Limb (tissue), 2 donors: ENCODE results near the gene LRRC7.

Source experiments
- DNase-seq, 2 donors: peaks; one replicate each; pipeline ENCODE4 v3.0.0-alpha.2; 2016; ENCODE audit errors: extremely low spot score in 2 of 2

Gene LRRC7

DNA sequence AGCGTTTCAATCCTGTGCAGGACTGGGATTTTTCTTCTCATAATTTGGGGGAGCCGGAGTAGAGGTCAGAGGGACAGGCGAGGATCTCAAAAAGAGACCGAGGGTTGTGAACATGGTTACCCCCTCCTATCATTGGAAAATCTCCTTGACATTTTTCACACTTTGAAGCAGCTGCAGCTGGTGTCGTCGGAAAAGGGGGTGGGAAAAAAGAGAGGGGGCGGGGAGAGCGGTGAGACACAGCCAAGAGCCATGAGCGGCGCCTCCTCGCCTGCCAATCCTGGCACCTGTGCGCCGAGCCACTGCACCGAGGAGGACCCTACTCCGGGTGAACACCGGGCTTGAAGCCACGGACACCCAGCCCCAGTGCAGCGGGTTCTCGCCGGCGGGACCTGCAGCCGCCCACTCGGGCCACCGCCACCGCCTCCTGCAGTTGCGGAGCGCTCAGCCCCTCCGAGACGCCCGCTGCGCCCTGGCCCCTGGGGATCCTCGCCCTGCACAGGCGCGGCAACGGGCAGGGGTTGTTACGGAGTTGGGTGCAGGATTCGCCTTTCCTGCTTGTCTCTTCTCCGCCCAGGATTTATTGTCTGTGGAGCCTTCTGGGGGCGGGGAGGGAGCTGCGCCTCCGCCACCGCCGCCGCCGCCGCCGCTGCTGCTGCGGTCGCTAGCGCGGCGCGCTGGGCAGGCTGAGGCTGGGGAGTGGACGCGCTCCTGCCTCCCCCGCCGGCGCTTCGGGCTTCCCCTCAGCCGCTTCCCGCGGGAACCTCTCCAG lies at the start of gene LRRC7:
TSS of gene LRRC7 (plus strand) at position 271 of the 769 bp plus-strand sequence. CDS start 718 bp downstream, outside the sequence.
- peak; percentile 43 to 72 for DNase-seq

DNA sequence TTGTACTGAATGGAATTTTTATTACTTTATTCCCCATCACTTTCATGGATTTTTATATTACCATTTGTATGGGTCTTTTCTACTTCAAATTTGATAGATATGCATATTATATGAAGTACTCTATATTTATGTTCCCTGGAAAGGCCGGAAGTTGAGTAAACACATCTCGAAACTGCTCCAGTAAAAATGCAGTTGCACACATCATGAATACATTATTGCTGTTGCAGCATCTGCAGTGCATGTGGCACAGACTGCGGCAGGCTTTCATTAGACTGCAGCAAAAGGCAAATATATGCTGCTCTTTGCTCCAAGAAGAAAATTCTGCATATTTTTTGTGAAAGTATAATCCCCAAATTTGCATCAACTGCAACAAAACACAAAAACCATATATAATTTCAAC lies 48.7 kb upstream of the LRRC7 start:
- DNase-seq, result no peak

DNA sequence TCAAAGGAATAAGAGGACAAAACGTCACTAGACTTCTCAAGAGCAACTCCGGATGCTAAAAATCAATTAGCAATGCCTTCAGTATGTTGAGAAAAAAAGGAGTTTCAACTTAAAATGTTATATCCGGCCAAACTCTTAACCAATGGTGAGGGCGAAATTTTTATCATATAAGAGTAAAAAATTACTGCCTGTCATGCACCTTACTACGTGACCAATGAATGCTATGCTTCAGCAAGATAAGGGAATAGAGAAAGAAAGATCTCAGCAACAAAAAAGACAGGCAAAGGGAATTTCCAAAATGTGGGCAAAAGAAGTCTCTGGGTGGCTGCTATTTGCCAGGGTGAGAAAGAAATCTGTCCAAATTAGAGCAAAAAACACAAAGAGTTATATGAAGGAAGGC lies 47.4 kb upstream of the LRRC7 start:
- no peak for DNase-seq

DNA sequence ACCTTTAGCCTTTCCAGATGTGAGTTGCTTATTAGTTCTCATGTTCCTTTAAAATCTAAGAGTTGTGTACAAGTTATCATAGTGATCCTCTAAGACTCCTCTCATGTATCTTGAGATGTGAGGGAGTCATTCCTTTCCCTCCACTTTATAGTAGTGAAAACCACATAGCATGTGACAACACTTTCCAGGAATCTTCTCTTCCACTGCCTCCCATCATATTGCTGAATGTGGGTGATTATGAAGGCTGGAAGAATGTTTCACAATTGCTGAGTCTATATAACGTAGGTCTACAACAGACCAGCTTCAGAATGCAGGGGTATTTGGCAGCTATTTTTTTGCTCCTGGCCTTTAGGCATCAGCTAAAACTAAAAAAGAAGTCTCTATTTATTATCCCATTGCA lies 44.7 kb upstream of the LRRC7 start:
- DNase-seq, result no peak

DNA sequence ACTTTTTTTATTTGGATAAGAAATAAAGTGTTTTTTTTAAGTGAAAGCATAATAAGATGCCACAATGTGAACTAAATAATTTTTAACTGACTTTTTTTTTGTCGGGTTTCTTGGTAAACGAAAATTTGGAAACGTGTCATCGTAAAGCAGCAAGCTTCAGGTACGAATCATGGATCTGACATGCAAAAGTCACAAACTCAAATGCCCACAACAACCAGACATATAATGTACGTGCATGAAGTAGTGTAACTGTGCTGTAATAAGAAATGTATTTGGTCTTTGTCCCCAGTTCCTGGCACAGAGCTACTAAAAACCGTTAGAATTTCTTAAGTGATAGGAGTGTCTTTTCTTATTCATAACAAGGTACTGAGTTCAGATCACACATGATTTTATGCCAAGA lies 44.3 kb upstream of the LRRC7 start:
- no peak for DNase-seq

DNA sequence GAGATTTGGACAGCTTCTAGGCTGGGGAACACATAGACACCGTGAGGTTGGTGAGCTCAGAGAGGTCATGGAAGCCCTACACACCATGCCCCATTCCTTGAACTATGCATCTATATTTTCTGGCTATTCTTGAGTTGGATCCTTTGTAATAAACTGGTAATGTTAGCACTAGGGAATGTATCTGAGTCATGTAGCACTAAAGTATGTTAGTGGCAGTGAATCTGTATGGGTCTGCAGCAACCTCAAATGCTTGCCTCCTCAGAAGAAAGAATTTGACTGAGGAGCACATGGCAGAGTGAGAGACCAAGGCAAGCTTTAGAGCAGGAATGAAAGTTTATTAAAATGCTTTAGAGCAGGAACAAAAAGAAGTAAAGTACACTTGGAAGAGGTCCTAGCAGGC lies 43.7 kb upstream of the LRRC7 start:
- no peak for DNase-seq

DNA sequence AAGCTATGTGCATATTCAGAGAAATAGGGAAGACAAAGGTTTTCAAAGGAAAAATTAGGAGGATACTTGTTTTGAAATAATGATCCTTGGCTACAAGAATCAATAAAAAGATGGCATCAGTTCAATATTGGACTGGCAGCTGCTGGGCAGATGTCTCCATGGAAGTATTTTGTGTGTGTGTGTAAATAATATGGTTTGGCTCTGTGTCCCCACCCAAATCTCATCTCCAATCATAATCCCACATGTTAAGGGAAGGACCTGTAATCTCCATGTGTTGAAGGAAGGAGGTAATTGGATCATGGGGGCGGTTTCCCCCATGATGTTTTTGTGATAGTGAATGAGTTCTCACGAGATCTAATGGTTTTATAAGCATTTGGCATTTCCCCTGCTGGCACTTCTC lies 40.4 kb upstream of the LRRC7 start:
- DNase-seq, result no peak

DNA sequence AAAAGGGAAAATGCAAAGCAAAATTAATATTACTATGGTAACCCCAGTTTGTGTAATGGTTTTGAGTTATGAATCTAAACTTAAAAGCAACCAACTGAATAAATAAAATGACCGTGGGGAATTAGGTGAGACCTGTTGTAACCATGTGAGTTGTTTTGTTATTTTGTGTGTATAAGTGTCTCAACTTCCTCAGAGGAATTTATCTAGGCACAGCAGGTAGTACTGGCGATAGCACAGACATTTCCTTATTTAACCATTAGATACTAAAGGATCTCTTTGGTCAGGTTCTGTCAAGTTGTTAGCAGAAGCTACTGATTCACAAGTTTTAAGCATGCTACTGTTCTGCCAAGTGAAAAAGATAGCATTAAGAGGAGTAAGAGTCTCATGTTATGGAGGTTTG lies 39.3 kb upstream of the LRRC7 start:
- DNase-seq, result no peak

DNA sequence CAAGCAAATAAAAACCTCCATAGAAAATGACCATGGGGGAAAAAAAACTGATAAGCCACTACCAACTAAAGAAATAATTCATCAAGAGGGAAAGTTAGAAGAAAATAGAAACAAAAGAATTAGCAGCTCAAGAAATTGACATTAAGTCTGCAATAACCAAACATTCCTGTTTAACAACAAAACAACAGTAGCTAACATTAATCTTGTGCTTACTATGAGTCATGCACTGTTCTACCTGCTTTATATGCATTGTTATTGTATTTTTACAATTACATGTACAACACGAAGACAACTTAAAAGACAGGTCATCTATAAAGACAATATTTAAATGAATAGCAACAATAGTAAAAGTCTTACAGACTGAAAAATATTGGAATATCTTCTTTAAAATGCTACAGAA lies 34.4 kb upstream of the LRRC7 start:
- DNase-seq, result no peak

DNA sequence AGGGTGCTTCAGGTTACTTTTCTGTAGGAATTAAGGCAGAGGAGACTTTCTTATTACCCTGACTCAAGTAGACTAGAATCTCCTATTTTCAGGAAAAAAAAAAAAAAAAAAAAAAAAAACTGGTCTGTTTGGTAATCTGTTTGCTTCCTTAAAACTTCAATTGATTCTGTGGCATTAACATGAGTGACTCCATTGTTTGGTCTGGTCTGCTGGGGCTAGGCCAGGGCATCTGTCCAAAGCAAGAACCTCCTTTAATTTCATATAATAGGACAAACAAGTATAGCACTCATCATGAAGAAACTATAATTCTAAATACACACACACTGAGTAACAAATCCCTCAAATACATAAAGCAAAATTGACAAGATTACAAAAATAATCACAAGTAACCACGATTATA lies 32.9 kb upstream of the LRRC7 start:
- no peak for DNase-seq

DNA sequence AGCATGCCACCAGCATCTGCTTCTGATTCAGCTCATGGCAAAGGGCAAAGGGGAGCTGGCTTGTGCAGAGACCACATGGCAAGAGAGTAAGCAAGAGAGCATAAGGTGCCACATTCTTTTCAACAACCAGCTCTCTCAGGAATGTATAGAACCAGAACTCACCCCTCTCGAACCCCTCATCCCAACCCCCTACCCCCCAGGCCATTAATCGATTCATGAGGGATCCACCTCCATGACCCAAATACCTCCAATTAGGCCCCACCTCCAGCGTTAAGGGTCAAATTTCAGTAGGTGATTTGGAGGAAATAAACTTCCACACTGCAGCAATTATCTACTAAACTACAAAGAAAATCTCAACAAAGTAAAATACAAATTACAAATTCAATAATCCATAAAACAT lies 32.2 kb upstream of the LRRC7 start:
- no peak for DNase-seq

DNA sequence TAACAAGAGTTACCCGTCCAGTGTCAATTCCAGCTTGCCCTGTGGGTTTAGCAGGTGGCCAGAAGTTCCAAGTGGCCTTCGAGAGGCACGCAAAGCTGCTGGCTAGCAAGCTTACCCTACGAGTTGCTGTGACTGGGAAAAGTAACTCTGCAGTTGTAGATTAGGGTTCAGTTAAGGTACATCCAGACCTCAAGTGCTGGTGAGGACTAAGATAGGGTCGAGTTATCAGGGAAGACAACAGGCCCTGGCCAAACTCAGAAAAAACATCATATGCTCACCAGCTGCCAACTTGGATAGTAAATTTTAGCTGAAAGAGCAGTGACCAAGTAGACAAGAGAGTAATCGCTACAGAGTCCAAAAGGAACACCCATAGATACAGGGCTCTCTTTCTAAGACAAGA lies 27.7 kb upstream of the LRRC7 start:
- DNase-seq, result no peak

DNA sequence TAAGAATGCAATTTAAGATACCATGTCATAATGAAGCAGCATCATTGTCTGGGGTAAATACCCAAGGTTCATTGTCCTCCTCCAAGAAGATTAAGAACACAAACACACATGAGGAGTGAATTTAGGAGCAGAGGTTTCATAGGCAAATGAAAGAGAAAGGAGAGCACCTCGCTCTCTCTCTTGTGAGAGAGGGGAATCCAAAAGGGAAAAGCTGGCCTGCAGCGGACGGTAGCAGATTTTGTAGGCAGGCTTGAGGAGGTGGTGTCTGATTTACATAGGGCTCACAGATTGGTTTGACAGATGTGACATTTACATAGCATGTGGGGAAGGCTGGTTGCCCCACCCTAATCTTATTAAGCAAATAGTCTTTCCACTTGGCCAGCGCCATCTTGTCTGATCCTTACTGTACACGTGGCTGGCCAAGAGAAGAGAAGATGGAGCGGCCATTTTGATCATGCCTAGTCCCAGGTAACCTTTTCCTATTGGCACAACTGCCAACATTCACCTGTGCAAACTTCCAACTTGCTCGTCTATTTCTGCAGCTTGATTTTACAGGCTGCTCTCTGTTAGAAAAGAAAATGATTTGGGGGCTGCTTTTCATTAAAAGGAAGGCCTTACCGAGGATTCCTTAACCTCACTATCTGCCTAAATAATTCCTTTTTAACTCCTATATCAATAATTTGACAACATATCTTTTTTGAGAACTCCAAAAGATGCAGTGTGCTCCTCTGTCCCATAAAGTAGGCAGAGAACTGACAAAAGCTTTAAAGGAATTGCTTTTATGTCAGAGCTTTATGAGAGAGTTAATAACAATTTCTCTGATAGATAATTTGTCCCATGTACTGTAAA lies 16.0 kb upstream of the LRRC7 start:
- DNase-seq, result no peak

DNA sequence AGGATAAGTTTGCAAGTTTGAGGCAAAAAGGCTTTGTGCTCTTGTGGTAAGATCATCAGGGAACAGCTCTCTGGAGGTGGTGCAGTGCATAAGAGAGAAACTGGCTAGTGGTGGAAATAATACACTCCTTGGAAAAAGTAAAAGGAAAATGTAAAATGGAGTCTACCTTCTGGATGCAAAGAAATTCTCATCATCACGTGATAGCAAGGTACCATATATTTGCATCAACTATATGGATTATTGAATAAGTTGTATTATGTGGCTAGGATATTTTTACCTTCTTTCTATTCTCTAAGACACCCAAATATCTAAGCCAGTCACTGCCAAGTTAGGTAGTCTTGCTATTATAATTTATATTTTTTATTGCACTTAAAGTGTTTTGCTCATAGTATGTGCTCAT lies 14.0 kb upstream of the LRRC7 start:
- DNase-seq, result no peak

DNA sequence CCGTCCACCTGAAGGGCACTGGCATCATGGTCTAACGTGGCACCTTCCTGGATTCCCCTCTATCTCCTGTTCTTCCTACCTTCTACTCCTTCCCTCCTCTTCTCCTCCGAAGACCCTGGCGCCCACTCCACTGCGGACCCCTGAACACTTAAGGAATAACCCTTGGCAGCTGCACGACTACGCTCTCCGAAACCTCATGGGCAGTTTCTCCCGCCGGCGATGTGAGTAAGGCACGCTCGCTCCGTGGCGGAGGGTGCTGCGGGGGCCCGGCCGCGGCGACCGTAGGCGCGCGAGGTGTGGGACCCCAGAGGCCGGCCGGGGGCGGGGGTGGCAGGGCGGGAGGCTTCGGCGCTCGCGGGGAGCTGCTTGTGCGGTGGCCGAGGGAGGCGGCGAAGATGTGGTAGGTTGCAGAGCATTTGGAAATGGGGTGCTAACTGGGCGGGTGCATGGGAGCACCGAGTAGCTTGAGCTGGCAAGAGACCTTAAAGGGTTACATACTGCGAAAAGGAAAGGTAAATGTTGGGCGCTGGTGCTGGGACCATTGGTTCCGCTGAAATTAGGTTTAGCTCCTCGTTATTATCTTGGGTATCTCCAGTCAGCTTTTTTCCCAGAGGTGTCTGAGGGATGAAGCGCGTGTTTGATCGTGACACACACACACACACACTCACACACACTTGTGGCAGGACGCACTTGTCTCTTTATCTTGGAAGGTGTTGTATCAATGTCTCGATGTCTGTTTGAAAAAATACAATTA lies 876 bp downstream of the LRRC7 start:
- DNase-seq, result no peak

DNA sequence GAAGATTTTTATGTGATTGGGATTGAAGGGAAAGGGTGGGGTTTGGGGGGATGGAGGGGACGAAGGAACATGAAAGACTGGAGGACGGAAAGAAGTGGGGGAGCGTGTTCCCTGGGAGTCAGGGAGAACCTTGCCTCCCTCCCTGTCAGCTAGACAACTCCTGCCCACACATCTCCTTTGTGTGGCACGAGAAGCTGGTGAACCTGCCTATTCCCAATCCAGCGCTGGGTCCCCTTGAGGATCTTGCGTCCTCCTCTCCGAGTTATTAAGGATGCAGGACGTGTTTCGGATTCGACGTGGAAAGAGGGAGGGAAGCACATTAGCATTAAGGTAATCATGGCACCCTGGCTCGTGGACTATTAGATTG lies 1.4 kb downstream of the LRRC7 start:
- DNase-seq, result peak in 1 of 2 donors; percentile 40

DNA sequence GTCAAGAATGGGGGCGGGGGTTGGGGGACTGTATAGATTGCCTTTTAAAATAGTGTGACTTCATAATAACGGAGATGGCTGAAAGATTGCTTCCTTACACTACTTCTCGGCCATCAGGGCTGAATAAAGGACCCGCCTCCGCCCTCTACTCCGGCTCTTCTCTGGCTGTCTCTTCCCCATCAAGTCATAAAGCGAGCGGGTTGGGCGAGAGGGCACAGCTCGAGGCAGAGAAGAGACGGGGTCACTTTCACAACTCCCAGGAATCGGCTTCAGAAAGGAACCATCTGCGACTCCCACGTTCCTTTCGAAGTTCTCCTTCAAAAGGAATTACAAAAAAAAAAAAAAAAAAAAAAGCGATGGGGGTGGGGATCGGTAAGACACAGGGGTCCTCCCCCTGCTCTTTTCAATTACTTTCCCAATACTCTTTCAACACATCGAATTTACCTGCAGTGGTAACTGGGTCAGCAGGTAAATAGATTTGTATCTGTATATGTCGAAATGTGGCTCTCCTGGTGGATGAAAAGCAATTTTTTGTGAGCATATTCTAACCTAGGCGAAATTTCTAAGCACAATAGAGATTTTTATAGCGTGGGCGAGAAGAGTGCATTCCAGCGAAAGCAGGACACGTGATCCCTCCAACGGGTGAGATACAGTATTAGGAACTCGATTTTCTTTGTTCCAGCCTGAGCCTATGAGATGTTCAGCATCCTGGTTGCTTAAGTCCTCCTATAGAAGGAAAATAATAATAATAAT lies 2.0 kb downstream of the LRRC7 start:
- peak; percentile 23 to 42 for DNase-seq

DNA sequence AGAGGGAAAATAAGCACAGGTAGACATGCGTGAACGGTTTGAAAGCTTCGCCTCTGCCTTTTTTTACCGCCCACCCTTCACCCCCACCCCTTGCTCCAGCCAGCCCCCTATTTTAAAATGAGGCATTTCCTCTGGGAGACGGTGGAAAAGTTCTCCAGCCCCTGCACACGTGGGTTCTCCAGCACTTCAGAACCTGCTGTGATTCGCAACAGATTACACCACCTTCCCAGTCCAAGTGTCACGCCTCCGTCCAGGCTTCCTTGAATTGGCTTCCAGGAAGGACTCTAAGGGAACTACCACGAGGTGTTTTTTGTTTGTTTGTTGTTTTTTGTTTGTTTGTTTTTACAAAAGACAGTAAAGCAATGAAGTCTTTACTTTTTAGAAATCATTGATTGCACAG lies 2.6 kb downstream of the LRRC7 start:
- DNase-seq, result peak in 1 of 2 donors; percentile 29

DNA sequence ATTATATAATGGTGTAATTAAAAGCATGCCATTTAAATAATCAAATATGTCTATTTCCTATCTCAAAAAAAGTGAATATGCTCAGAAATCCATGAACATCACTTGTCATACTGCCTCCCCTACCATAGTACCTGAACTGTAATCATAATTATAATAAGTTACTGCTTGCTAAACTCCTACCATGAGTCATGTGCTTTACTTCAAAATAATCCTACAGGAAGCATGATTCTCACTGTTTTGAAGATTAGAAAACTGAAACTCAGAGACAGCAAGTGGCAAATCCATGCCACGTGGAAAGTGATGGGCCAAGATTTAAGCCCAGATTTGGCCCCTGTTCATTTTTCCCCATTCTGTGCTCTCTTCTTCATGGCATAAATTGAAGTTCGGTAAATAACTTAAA lies 5.2 kb downstream of the LRRC7 start:
- no peak for DNase-seq

DNA sequence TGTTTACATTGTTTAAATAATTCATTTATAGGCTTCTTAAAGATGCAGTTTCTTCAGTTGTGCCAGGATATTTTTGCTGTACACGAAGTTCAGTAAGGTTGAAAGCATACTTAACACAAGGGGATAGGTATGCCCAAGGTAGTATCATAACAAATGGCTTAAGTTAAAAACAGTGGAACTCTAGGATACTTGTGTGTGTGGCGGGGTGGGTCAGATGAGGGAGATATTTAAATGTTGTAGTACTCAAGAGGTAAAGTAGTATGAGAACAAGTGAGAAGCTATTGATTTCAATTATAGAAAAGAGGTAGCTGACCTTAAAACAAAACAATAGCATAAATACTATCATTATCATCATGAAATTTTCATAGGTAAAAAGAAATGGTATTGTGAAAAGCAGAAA lies 6.2 kb downstream of the LRRC7 start:
- DNase-seq, result no peak

DNA sequence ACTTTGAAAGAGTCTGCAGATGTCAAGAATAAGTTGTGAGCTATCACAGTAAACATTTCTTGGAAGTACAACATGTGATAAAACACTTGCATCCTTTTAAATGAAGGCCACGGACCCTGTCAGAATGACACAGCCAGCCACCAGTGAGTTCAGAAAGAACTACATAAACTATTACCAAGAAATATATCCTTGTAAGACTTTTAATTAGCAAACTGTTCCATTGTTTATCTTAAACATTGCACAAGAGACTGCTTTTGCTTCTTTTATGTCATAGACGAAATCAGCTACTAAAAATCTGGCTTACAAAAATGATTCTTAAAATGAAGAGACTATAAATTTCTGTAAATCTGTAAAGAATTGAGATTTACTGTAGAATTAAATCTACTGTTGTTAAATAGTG lies 17.9 kb downstream of the LRRC7 start:
- no peak for DNase-seq

DNA sequence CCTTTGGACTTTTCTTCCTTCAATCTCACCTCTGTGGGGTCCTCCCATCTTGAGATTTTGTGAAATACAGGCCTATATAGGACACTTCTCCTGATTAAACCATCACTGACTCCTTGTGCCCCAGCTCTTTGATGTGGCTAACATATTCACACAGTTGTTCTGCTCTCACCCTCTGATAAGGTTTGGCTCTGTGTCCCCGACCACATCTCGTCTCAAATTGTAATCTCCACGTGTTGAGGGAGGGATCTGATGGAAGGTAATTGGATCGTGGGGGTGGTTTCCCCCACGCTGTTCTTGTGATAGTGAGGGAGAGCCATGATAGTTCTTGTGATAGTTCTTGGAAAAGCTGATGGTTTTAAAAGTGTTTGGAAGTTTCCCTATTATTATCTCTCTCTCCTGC lies 19.7 kb downstream of the LRRC7 start:
- DNase-seq, result no peak
